ENCODE data around the gene PLEKHM3. TPM values are rescaled to one million over a fixed set of nuclear protein-coding genes. Genes with fewer than 3 reads are reported as not detected.

The PLEKHM3 gene
- total RNA-seq, 1 experiment from 2014 or later: 8.4 TPM

DNA sequence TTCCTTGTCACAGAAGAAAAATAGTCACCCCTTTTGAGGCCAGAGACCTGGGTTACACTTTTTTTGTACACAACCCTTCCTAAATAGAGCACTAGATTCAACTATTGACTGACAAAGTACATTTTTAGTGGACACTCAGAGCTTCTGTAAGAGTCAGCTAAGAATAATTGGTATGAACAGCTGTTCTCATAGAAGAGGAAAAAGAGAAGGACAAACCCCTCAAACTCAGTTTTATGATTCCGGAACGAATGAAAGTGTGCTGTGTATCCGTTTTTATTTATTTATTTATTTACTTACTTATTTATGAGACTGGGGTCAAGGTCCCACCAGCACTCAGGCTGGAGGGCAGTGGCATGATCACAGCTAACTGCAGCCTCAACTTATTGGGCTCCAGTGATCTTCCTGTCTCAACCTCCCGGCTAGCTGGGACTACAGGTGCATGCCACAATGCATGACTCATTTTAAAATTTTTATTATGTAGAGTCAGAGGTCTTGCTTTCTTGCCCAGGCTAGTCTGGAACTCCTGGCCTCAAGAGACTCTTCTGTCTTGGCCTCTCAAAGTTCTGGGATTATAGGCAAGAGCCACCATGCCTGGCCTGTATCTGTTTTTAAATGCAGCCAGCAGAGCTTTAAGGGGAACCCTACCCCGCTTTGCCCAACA, 219.6 kb downstream of the PLEKHM3 start:
- Histone ChIP-seq H3K36me3 (ENCODE audit: low read depth) (no peaks in the 10 kb centered on the region), H3K27ac (peak overlapping the region; percentile 23; the same call in 1 of the 2 replicates), H3K9me3 (ENCODE audit: insufficient read depth, low read depth) (no peaks in the 10 kb centered on the region), H3K9me2 (ENCODE audit: insufficient read depth) (no peaks in the 10 kb centered on the region), H3K4me2 (peak overlapping the region; percentile 13; the same call in 1 of the 2 replicates), H3K27me3 (ENCODE audit: insufficient read depth, low read depth) (no peaks in the 10 kb centered on the region), H4K20me1 (ENCODE audit: insufficient read depth) (no peaks in the 10 kb centered on the region), H3K4me3 (no peak overlapping the region), H2AFZ (no peak overlapping the region), H3F3A (ENCODE audit: insufficient read depth, low read depth) (peaks cover 15% of the 10 kb centered on the region; the same call in 1 of the 2 replicates), H3K79me2 (ENCODE audit: low read depth) (no peaks in the 10 kb centered on the region), H3K4me1 (replicated peaks; ENCODE audit: insufficient read depth) (peaks cover 34% of the 10 kb centered on the region)
- intact Hi-C loops (cut with micrococcal nuclease; ENCODE audit: unreplicated experiment): no loop called here
- BruUV-seq (replicated peaks): no TSS peak
- ChIA-PET POLR2A (ENCODE audit: unreplicated experiment) (interaction anchor here (0.6 to 0.7 kb wide), 2 partner anchors 14 to 184 kb away, joined by 3 to 6 read pairs; no protein-coding TSS in a partner anchor), CTCF (interaction anchor here (0.9 kb wide), 1 partner anchor 25 kb away, joined by 4 read pairs; no protein-coding TSS in a partner anchor)
- TF ChIP-seq CTCF (conservative IDR thresholded peaks at IDR 0.05) (no peak), EZH2 (IDR thresholded peaks at IDR 0.05; ENCODE audit: low read depth) (no peak)
- DNase-seq: peak; percentile 8 to 64

DNA sequence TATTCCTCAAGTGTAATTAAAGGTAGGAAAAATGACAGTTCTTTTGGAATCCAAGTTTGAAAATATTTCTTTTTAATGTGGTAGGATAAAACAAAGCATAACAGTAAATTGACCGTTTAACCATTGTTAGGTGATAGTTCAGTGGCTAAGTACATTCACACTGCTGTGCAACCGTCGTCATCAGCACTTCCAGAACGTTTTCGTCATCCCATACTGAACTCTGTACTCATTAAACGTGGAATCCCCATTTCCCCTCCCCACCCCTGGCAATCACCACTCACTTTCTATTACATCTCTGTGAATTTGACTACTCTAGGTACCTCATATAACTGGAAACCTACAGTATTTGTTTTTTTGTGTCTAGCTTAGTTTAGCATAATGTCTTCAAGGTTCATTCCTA, 222.7 kb downstream of the PLEKHM3 start:
- TF ChIP-seq CTCF (conservative IDR thresholded peaks at IDR 0.05): no peak
- no peak for TF ChIP-seq EZH2 (IDR thresholded peaks at IDR 0.05; ENCODE audit: low read depth)
- no peaks in the 10 kb centered on the region for H3K27me3 ChIP-seq (ENCODE audit: insufficient read depth, low read depth)
- H3K79me2 ChIP-seq (ENCODE audit: low read depth): no peaks in the 10 kb centered on the region
- no peaks in the 10 kb centered on the region for H3K9me2 ChIP-seq (ENCODE audit: insufficient read depth)
- no peaks in the 10 kb centered on the region for H3K9me3 ChIP-seq (ENCODE audit: insufficient read depth, low read depth)
- no peak overlapping the region for H3K4me3 ChIP-seq
- POLR2A ChIA-PET (ENCODE audit: unreplicated experiment): no interaction called here
- H2AFZ ChIP-seq: no peak overlapping the region
- intact Hi-C loops (cut with micrococcal nuclease; ENCODE audit: unreplicated experiment): no loop called here
- H3K27ac ChIP-seq: no peak overlapping the region
- CTCF ChIA-PET: no interaction called here
- no peaks in the 10 kb centered on the region for H4K20me1 ChIP-seq (ENCODE audit: insufficient read depth)
- DNase-seq: no peak
- no peak overlapping the region for H3K4me2 ChIP-seq
- H3K36me3 ChIP-seq (ENCODE audit: low read depth): no peaks in the 10 kb centered on the region
- BruUV-seq (replicated peaks): no TSS peak
- 0 out of 2 replicates have a peak, but pooled peaks cover 7% of the 10 kb centered on the region for H3F3A ChIP-seq (ENCODE audit: insufficient read depth, low read depth)
- peaks cover 25% of the 10 kb centered on the region for H3K4me1 ChIP-seq (replicated peaks; ENCODE audit: insufficient read depth)

DNA sequence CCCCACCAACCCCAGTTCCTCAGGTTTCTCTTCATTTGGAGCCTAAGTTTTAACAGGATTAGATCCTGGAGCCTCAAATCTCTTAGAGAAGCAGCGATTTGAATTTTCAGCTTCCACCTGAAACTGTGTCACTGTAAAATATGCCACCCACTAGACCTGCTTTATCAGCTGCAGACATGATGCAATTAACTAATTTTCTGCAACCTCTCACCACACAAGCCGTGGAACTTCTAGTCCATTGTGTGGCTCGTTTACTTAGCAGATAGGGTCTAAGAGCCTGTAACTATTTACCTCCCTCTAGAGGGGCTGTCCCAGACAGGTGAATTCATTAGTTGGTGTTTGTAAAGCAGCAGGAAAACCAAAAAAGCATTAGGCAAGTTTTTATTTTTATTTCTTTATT, 224.1 kb downstream of the PLEKHM3 start:
- ChIA-PET CTCF (interaction anchor here (0.5 kb wide), 2 partner anchors 29 to 239 kb away, joined by 4 to 6 read pairs; no protein-coding TSS in a partner anchor), POLR2A (ENCODE audit: unreplicated experiment) (interaction anchor here (0.6 kb wide), 1 partner anchor 46 kb away, joined by 4 read pairs; no protein-coding TSS in a partner anchor)
- intact Hi-C loops (cut with micrococcal nuclease; ENCODE audit: unreplicated experiment): no loop called here
- no TSS peak for BruUV-seq (replicated peaks)
- Histone ChIP-seq H3K4me2 (peak overlapping the region; percentile 54), H3K4me3 (no peak overlapping the region), H3K9me2 (ENCODE audit: insufficient read depth) (no peaks in the 10 kb centered on the region), H3K27ac (0 out of 2 replicates have a peak overlapping the region, but pooled peaks have one; percentile 9), H3K27me3 (ENCODE audit: insufficient read depth, low read depth) (no peaks in the 10 kb centered on the region), H3K36me3 (ENCODE audit: low read depth) (no peaks in the 10 kb centered on the region), H3K4me1 (replicated peaks; ENCODE audit: insufficient read depth) (peaks cover 35% of the 10 kb centered on the region), H4K20me1 (ENCODE audit: insufficient read depth) (no peaks in the 10 kb centered on the region), H2AFZ (0 out of 2 replicates have a peak overlapping the region, but pooled peaks have one; percentile 13), H3K9me3 (ENCODE audit: insufficient read depth, low read depth) (no peaks in the 10 kb centered on the region), H3K79me2 (ENCODE audit: low read depth) (no peaks in the 10 kb centered on the region), H3F3A (ENCODE audit: insufficient read depth, low read depth) (peaks cover 17% of the 10 kb centered on the region)
- peak in 1 of 2 experiments; percentile 55 for DNase-seq
- TF ChIP-seq EZH2 (IDR thresholded peaks at IDR 0.05; ENCODE audit: low read depth) (no peak), CTCF (conservative IDR thresholded peaks at IDR 0.05) (no peak)
